ENCODE data around the gene AGBL2. TPM values are rescaled to one million over a fixed set of nuclear protein-coding genes. Genes with fewer than 3 reads are reported as not detected.
"Not testable (repeated sequence)": the region's sequence is repeated elsewhere in the genome, so short reads cannot be mapped to it uniquely, and the experiment has no call there.

The AGBL2 gene
- polyA plus RNA-seq, 1 donor: 10.6 TPM

- no peak overlapping the region for H3K27ac ChIP-seq (ENCODE audit: low read length)
- H3K4me1 ChIP-seq (ENCODE audit: control insufficient read depth, insufficient read depth, low read length): no peaks in the 10 kb centered on the region
- no peaks in the 10 kb centered on the region for H3K9me3 ChIP-seq (ENCODE audit: control insufficient read depth, low read depth, low read length)
- DNase-seq: no peak
- H3K27me3 ChIP-seq (ENCODE audit: control insufficient read depth, insufficient read depth, low read length): no peaks in the 10 kb centered on the region
- no peaks in the 10 kb centered on the region for H3K36me3 ChIP-seq (ENCODE audit: control insufficient read depth, insufficient read depth, low read length)
- no CpG with 5 or more reads among the region's 1 CpG for WGBS (ENCODE audit: insufficient coverage, low lambda C conversion rate)
- H3K4me3 ChIP-seq (ENCODE audit: low read length): no peak overlapping the region
These were observed 9.4 kb downstream of the AGBL2 start for GRCh38 chr11:47705721-47706120.

- no peak for DNase-seq
These were observed 23.2 kb downstream of the AGBL2 start for GRCh38 chr11:47691979-47692378.

GRCh38 chr11:47689480-47689879, 25.7 kb downstream of the AGBL2 start:
- H3K27me3 ChIP-seq (ENCODE audit: control insufficient read depth, insufficient read depth, low read length): no peaks in the 10 kb centered on the region
- no peaks in the 10 kb centered on the region for H3K36me3 ChIP-seq (ENCODE audit: control insufficient read depth, insufficient read depth, low read length)
- WGBS (ENCODE audit: insufficient coverage, low lambda C conversion rate): 60% methylated on average over 1 of the region's 5 CpGs
- H3K4me3 ChIP-seq (ENCODE audit: low read length): no peak overlapping the region
- H3K27ac ChIP-seq (ENCODE audit: low read length): peak overlapping the region; percentile 72
- H3K4me1 ChIP-seq (ENCODE audit: control insufficient read depth, insufficient read depth, low read length): peaks cover 24% of the 10 kb centered on the region
- H3K9me3 ChIP-seq (ENCODE audit: control insufficient read depth, low read depth, low read length): no peaks in the 10 kb centered on the region
- DNase-seq: peak in 1 of 2 donors; percentile 47

More at GRCh38 chr11:47691979-47692378, 23.2 kb downstream of the AGBL2 start:
- Histone ChIP-seq H3K36me3 (ENCODE audit: control insufficient read depth, insufficient read depth, low read length) (no peaks in the 10 kb centered on the region), H3K4me1 (ENCODE audit: control insufficient read depth, insufficient read depth, low read length) (peaks cover 24% of the 10 kb centered on the region), H3K9me3 (ENCODE audit: control insufficient read depth, low read depth, low read length) (no peaks in the 10 kb centered on the region), H3K27ac (ENCODE audit: low read length) (no peak overlapping the region), H3K4me3 (ENCODE audit: low read length) (no peak overlapping the region), H3K27me3 (ENCODE audit: control insufficient read depth, insufficient read depth, low read length) (no peaks in the 10 kb centered on the region)
- WGBS (ENCODE audit: insufficient coverage, low lambda C conversion rate): no CpG with 5 or more reads among the region's 2 CpGs

GRCh38 chr11:47688991-47689390, 26.2 kb downstream of the AGBL2 start:
- peak overlapping the region; percentile 72 for H3K27ac ChIP-seq (ENCODE audit: low read length)

GRCh38 chr11:47688111-47688510, 27.1 kb downstream of the AGBL2 start:
- Histone ChIP-seq H3K27me3 (ENCODE audit: control insufficient read depth, insufficient read depth, low read length) (no peaks in the 10 kb centered on the region), H3K36me3 (ENCODE audit: control insufficient read depth, insufficient read depth, low read length) (no peaks in the 10 kb centered on the region), H3K4me3 (ENCODE audit: low read length) (no peak overlapping the region), H3K4me1 (ENCODE audit: control insufficient read depth, insufficient read depth, low read length) (peaks cover 24% of the 10 kb centered on the region), H3K9me3 (ENCODE audit: control insufficient read depth, low read depth, low read length) (no peaks in the 10 kb centered on the region), H3K27ac (ENCODE audit: low read length) (peak overlapping the region; percentile 72)
- DNase-seq: peak in 1 of 2 donors; percentile 34
- WGBS (ENCODE audit: insufficient coverage, low lambda C conversion rate): 100% methylated on average over 1 of the region's 4 CpGs

More at GRCh38 chr11:47688991-47689390, 26.2 kb downstream of the AGBL2 start:
- Histone ChIP-seq H3K4me1 (ENCODE audit: control insufficient read depth, insufficient read depth, low read length) (peaks cover 24% of the 10 kb centered on the region), H3K36me3 (ENCODE audit: control insufficient read depth, insufficient read depth, low read length) (no peaks in the 10 kb centered on the region), H3K27me3 (ENCODE audit: control insufficient read depth, insufficient read depth, low read length) (no peaks in the 10 kb centered on the region), H3K4me3 (ENCODE audit: low read length) (no peak overlapping the region), H3K9me3 (ENCODE audit: control insufficient read depth, low read depth, low read length) (no peaks in the 10 kb centered on the region)
- WGBS (ENCODE audit: insufficient coverage, low lambda C conversion rate): 20% methylated on average over 1 of the region's 2 CpGs
- peak; percentile 67 to 86 for DNase-seq

GRCh38 chr11:47686704-47687103, 28.5 kb downstream of the AGBL2 start:
- H3K9me3 ChIP-seq (ENCODE audit: control insufficient read depth, low read depth, low read length); DNase-seq; H3K27me3 ChIP-seq (ENCODE audit: control insufficient read depth, insufficient read depth, low read length); H3K4me3 ChIP-seq (ENCODE audit: low read length); H3K36me3 ChIP-seq (ENCODE audit: control insufficient read depth, insufficient read depth, low read length); H3K27ac ChIP-seq (ENCODE audit: low read length): not testable (repeated sequence)
- peaks cover 32% of the 10 kb centered on the region for H3K4me1 ChIP-seq (ENCODE audit: control insufficient read depth, insufficient read depth, low read length)
- WGBS (ENCODE audit: insufficient coverage, low lambda C conversion rate): no CpG with 5 or more reads among the region's 3 CpGs

GRCh38 chr11:47686151-47686550, 29.0 kb downstream of the AGBL2 start:
- Histone ChIP-seq H3K27me3 (ENCODE audit: control insufficient read depth, insufficient read depth, low read length) (no peaks in the 10 kb centered on the region), H3K4me1 (ENCODE audit: control insufficient read depth, insufficient read depth, low read length) (peaks cover 32% of the 10 kb centered on the region), H3K4me3 (ENCODE audit: low read length) (no peak overlapping the region), H3K9me3 (ENCODE audit: control insufficient read depth, low read depth, low read length) (no peaks in the 10 kb centered on the region), H3K36me3 (ENCODE audit: control insufficient read depth, insufficient read depth, low read length) (no peaks in the 10 kb centered on the region), H3K27ac (ENCODE audit: low read length) (no peak overlapping the region)
- no CpG with 5 or more reads among the region's 1 CpG for WGBS (ENCODE audit: insufficient coverage, low lambda C conversion rate)
- DNase-seq: no peak

GRCh38 chr11:47675851-47676250, 39.3 kb downstream of the AGBL2 start:
- H3K9me3 ChIP-seq (ENCODE audit: control insufficient read depth, low read depth, low read length): no peaks in the 10 kb centered on the region
- H3K27ac ChIP-seq (ENCODE audit: low read length): no peak overlapping the region
- no peak for DNase-seq
- no peaks in the 10 kb centered on the region for H3K4me1 ChIP-seq (ENCODE audit: control insufficient read depth, insufficient read depth, low read length)
- H3K27me3 ChIP-seq (ENCODE audit: control insufficient read depth, insufficient read depth, low read length): no peaks in the 10 kb centered on the region
- H3K4me3 ChIP-seq (ENCODE audit: low read length): no peak overlapping the region
- 100% methylated on average over 1 of the region's 2 CpGs for WGBS (ENCODE audit: insufficient coverage, low lambda C conversion rate)
- H3K36me3 ChIP-seq (ENCODE audit: control insufficient read depth, insufficient read depth, low read length): no peaks in the 10 kb centered on the region

GRCh38 chr11:47672283-47672730, 42.9 kb downstream of the AGBL2 start:
- Histone ChIP-seq H3K4me1 (ENCODE audit: control insufficient read depth, insufficient read depth, low read length) (no peaks in the 10 kb centered on the region), H3K4me3 (ENCODE audit: low read length) (no peak overlapping the region), H3K36me3 (ENCODE audit: control insufficient read depth, insufficient read depth, low read length) (no peaks in the 10 kb centered on the region), H3K27me3 (ENCODE audit: control insufficient read depth, insufficient read depth, low read length) (no peaks in the 10 kb centered on the region), H3K27ac (ENCODE audit: low read length) (no peak overlapping the region), H3K9me3 (ENCODE audit: control insufficient read depth, low read depth, low read length) (no peaks in the 10 kb centered on the region)
- no peak for DNase-seq
- WGBS (ENCODE audit: insufficient coverage, low lambda C conversion rate): 100% methylated on average over 1 of the region's 5 CpGs

- no peak overlapping the region for H3K4me3 ChIP-seq (ENCODE audit: low read length)
- H3K9me3 ChIP-seq (ENCODE audit: control insufficient read depth, low read depth, low read length): no peaks in the 10 kb centered on the region
- no peaks in the 10 kb centered on the region for H3K36me3 ChIP-seq (ENCODE audit: control insufficient read depth, insufficient read depth, low read length)
- DNase-seq: no peak
- no peak overlapping the region for H3K27ac ChIP-seq (ENCODE audit: low read length)
- no peaks in the 10 kb centered on the region for H3K4me1 ChIP-seq (ENCODE audit: control insufficient read depth, insufficient read depth, low read length)
- H3K27me3 ChIP-seq (ENCODE audit: control insufficient read depth, insufficient read depth, low read length): no peaks in the 10 kb centered on the region
- no CpG with 5 or more reads among the region's 6 CpGs for WGBS (ENCODE audit: insufficient coverage, low lambda C conversion rate)
These were observed 45.3 kb downstream of the AGBL2 start for GRCh38 chr11:47669856-47670255.

GRCh38 chr11:47668665-47669064, 46.5 kb downstream of the AGBL2 start:
- no peaks in the 10 kb centered on the region for H3K4me1 ChIP-seq (ENCODE audit: control insufficient read depth, insufficient read depth, low read length)
- no peaks in the 10 kb centered on the region for H3K36me3 ChIP-seq (ENCODE audit: control insufficient read depth, insufficient read depth, low read length)
- DNase-seq: no peak
- H3K9me3 ChIP-seq (ENCODE audit: control insufficient read depth, low read depth, low read length): no peaks in the 10 kb centered on the region
- no peak overlapping the region for H3K27ac ChIP-seq (ENCODE audit: low read length)
- H3K27me3 ChIP-seq (ENCODE audit: control insufficient read depth, insufficient read depth, low read length): no peaks in the 10 kb centered on the region
- H3K4me3 ChIP-seq (ENCODE audit: low read length): no peak overlapping the region
